Muscle layer of duodenum (tissue), 2 donors: Measurements from ENCODE around the gene ZHX3.

Experiments
- H3K27ac ChIP-seq: one replicate; pipeline ENCODE4 v1.7.0; 2013; ENCODE audit warnings: mild to moderate bottlenecking, low read length
- H3K27me3 ChIP-seq: one replicate; pipeline ENCODE4 v1.7.0; 2013; ENCODE audit warnings: low read depth, mild to moderate bottlenecking, control low read depth, low read length
- H3K36me3 ChIP-seq, 2 donors: one replicate each; pipeline ENCODE4 v1.7.0; 2013; ENCODE audit warnings: low read length in 2 of 2, control low read depth in 1 of 2, mild to moderate bottlenecking in 1 of 2; ENCODE audit not compliant: insufficient read depth in 2 of 2, control insufficient read depth in 1 of 2
- H3K4me1 ChIP-seq, 2 donors: one replicate each; pipeline ENCODE4 v1.7.0; 2013; ENCODE audit warnings: low read length in 2 of 2, mild to moderate bottlenecking in 2 of 2, control low read depth in 1 of 2, moderate library complexity in 1 of 2; ENCODE audit not compliant: insufficient read depth in 2 of 2, control insufficient read depth in 1 of 2
- H3K4me3 ChIP-seq, 2 donors: one replicate each; pipeline ENCODE4 v1.7.0; 2013; ENCODE audit warnings: low read length in 2 of 2, low read depth in 1 of 2, mild to moderate bottlenecking in 1 of 2
- H3K9me3 ChIP-seq, 2 donors: one replicate each; pipeline ENCODE4 v1.7.0; 2013; ENCODE audit warnings: low read length in 2 of 2, control low read depth in 1 of 2, mild to moderate bottlenecking in 1 of 2; ENCODE audit not compliant: control insufficient read depth in 1 of 2
- donor health status: healthy.

Gene ZHX3

DNA sequence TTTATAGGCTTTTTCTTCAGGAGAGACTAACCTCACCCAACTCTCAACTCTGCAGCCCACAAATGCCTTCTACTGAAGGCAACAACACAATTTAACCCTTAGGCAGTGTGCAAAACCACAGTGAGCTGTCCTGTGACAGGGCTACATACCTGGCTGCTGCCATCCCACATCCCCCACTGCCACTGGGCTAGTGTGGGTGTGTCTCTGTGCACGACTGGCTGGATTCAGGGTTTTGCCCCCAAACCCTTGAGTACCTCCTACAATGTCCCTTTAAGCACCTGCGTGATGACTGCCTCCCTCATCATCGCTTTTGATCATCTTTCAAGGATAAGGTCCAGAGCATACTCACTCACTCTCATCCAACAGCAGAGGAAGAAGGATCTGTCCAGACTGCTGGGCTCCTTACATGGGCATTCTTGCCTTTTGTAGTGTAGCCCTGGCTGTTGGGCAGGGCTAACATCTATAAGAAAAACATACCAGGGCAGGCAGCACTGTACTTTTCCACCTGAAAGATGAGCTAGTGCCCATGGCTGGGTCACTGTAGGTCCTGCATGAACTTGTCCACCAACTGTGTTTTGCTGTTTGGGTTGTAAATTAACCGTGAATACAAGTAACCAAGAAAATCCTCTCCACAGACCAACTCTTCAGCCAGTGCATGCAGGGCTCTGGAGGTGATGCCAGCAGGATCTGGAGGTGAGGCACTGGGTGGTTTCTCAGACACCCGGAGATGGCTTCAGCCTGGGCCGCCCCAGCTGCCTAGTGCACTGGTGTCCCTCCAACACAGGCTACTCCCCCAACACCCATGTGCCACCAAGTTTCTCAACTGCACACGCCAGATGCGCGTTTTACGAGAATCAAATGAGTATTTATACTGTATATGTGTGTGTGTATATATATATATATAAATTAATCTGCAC is 135.0 kb downstream of the ZHX3 start:
- H3K27ac ChIP-seq, result no peak overlapping the region
- H3K36me3 ChIP-seq, result peaks cover 4 to 16% of the 10 kb centered on the region in 2 donors
- H3K4me3 ChIP-seq, result no peak overlapping the region
- H3K27me3 ChIP-seq, result no peaks in the 10 kb centered on the region
- peaks cover 3 to 14% of the 10 kb centered on the region in 2 donors for H3K4me1 ChIP-seq
- H3K9me3 ChIP-seq, result no peaks in the 10 kb centered on the region

DNA sequence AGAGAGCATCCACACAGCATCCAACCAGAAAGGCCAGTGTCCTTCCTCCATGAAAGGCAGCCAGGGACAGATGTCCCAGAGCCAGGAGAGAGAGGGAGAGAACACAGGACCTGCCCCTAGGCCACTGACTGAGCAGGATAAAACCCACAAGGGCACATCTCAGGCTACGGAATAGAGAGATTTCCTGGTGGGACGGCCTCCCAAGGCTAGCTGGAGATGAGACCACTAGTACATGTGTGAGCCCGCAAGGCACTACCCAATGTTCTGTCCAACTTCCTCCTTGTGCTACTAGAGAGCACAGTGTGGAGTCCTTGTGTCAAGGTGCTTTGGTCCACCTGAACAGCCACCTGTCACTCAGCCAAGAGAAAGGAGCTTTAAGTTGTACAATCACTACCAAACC is 136.0 kb downstream of the ZHX3 start:
- no peaks in the 10 kb centered on the region for H3K9me3 ChIP-seq
- H3K4me1 ChIP-seq, result peaks cover 3 to 18% of the 10 kb centered on the region in 2 donors
- H3K36me3 ChIP-seq, result peaks cover 6 to 16% of the 10 kb centered on the region in 2 donors
- no peaks in the 10 kb centered on the region for H3K27me3 ChIP-seq
- H3K27ac ChIP-seq, result no peak overlapping the region
- H3K4me3 ChIP-seq, result no peak overlapping the region

DNA sequence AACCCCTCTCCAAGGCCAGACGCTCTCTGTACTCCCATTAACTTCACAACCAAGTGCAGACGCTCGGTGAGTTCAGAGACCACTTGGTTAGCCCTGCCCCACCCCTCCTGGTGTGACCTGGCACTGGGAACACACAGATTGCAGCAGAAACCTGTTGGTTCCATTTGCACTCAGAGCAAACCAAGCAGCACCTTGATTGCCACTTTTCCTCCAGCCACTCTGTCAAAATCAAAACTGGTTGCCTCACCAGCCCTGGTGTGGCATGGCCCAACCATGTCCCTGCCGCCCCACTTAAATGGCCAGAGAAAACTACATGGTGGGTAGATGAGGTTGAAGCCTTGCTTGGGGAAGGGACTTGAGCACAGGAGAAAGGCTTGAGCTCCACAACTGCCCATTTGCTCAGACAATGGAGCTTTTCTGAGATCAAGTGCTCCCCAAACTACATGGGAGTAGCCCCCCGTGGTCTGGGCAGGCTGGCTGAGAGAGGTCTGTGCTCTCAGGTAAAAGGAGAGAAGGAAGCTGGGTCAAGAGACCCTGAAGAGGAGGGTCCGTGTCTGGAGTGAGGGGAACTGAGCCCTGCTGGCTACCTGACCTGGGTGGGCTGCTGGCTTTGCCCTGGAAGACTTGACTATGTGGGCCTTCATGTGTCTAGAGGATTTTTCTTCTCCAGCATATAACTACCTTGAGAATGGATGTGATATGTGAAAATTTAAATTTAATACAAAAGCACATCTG is 136.8 kb downstream of the ZHX3 start:
- H3K27ac ChIP-seq, result no peak overlapping the region
- no peaks in the 10 kb centered on the region for H3K27me3 ChIP-seq
- no peak overlapping the region for H3K4me3 ChIP-seq
- no peaks in the 10 kb centered on the region for H3K9me3 ChIP-seq
- H3K36me3 ChIP-seq, result peaks cover 11 to 16% of the 10 kb centered on the region in 2 donors
- peaks cover 3 to 18% of the 10 kb centered on the region in 2 donors for H3K4me1 ChIP-seq

DNA sequence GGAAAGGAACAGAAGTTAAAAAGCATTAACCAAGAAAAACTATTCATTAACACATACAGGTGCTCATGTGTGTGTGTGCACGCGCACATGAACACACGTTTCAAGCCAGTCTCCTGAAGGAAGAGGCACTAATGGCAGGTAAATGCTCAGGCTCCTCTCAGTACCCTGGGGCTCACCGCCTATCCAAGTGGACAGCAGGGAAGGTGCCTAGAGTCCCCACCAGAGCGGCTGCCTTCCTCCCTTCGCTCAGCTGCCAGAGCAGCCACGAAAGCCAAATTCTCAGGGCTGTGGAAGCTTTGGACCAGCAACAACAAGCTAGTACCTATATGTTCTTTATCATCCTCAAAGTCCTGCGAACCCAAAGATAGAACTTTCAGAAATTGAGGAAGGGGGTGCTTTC is 137.6 kb downstream of the ZHX3 start:
- no peak overlapping the region for H3K27ac ChIP-seq
- H3K36me3 ChIP-seq, result peaks cover 11 to 20% of the 10 kb centered on the region in 2 donors
- no peaks in the 10 kb centered on the region for H3K9me3 ChIP-seq
- peaks cover 3 to 26% of the 10 kb centered on the region in 2 donors for H3K4me1 ChIP-seq
- no peak overlapping the region for H3K4me3 ChIP-seq
- H3K27me3 ChIP-seq, result no peaks in the 10 kb centered on the region

DNA sequence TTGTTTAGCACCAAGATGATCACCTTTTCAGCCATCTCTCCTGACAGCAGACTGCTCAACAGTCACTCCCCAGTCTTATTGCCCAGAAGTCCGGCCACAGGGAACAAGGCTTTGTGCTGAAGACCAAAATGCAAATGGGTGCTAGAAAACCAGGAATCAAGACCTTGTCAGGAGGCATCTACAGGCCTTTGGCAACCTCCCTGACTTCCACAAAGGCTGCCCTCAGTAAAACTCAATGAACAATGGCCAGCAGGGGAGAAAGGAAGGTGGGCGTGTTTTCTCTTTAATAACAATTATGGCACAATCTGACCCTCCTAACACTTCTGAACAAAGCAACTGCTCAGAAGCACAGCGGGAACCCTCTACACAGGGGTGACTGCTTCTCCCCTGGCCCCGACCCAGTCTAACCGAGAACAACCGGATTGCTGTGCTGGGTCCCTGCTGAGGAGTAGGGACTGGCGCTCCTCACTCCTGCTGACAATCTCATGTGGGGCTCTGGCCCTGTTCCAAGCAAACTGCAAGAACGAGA is 138.6 kb downstream of the ZHX3 start:
- Histone ChIP-seq H3K9me3 (no peaks in the 10 kb centered on the region), H3K4me3 (no peak overlapping the region), H3K36me3 (peaks cover 17 to 20% of the 10 kb centered on the region in 2 donors), H3K27ac (peak overlapping the region; percentile 73), H3K27me3 (no peaks in the 10 kb centered on the region), H3K4me1 (peaks cover 3 to 31% of the 10 kb centered on the region in 2 donors)

DNA sequence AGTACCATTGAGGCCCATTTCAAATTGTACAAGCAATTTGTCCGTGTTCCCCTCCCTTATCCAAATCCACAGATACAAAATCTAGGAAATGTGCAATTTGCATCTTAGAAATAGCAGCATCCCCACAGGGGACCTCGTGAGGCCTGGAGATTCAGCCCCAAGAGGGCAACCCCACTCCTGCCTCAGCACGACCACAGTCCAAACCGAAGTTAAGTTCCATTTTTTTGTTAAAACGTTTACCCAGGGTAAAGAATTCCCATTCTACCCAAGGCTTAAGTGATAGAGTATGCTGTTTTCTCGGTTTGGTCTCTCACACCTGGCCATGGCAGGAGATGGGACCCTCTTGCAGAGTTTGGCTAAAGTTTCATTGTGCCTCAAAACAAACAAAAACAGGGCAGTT is 139.0 kb downstream of the ZHX3 start:
- Histone ChIP-seq H3K4me1 (peaks cover 3 to 31% of the 10 kb centered on the region in 2 donors), H3K36me3 (peaks cover 21 to 22% of the 10 kb centered on the region in 2 donors)

DNA sequence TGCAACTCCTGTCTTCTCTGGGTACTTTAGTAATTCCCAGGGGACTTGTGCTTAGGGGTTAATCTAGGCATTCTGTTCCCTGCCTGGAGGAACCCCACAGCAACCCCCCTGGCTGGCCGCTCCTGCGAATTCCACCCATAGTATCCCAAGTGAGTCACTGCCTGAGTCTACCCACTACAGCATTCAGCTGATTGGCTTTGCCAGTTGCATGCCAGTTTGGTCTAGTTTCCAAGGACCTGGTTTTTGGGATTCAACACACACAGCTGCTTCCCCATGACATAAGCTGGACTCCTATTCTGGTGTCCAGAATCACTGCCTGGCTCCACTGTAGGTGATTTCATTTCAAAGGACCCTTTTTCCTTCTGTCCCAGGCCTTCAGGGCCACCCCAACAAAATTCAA is 139.9 kb downstream of the ZHX3 start:
- peaks cover 18 to 22% of the 10 kb centered on the region in 2 donors for H3K36me3 ChIP-seq
- H3K27ac ChIP-seq, result peak overlapping the region; percentile 73
- H3K27me3 ChIP-seq, result no peaks in the 10 kb centered on the region
- peaks cover 5 to 39% of the 10 kb centered on the region in 2 donors for H3K4me1 ChIP-seq
- H3K9me3 ChIP-seq, result no peaks in the 10 kb centered on the region
- no peak overlapping the region for H3K4me3 ChIP-seq

More for the DNA sequence above, 139.0 kb downstream of the ZHX3 start:
- Histone ChIP-seq H3K27me3 (no peaks in the 10 kb centered on the region), H3K4me3 (no peak overlapping the region), H3K27ac (peak overlapping the region; percentile 73), H3K9me3 (no peaks in the 10 kb centered on the region)

DNA sequence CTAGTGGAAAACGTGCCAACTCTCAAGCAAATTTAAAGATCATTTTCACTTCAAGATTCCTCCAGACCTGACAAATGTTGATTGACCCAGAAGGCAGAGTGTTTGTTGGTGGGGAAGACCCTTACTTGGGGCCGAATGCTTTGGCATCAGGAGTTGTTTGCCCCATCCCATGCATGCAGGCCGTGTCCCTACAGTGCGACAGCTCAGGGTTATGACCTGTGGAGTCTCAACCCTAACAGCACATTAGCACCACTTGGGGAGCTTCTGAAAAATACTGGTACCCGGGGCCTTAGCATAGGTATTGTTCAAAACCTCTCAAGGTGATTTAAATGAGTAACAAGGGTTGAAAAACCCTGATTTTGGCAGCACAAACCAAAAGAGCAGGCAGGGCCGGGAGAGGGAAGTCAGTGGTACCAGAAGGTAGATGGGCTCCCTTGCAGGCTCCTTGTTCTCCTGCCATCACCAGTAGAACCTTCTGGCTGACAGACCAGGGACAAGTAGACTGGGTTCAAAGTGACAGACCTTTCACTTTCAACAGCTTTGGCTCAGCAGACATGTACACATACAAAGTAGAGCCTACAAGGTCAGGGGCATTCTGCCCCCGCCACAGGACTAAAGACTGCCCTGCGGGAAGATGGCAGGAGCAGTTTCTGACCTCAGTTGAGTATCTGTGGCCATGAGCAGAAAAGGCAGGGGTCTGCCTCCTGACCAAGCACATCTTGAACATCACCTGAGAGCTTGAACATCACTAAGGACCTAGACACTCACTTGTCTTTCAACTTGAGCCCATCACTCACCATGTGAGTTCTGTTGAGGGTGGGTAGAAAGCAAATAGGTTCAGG is 140.6 kb downstream of the ZHX3 start:
- H3K9me3 ChIP-seq, result no peaks in the 10 kb centered on the region
- peak overlapping the region; percentile 35 for H3K27ac ChIP-seq
- no peak overlapping the region for H3K4me3 ChIP-seq
- no peaks in the 10 kb centered on the region for H3K27me3 ChIP-seq
- H3K36me3 ChIP-seq, result peaks cover 18 to 27% of the 10 kb centered on the region in 2 donors
- peaks cover 10 to 43% of the 10 kb centered on the region in 2 donors for H3K4me1 ChIP-seq

DNA sequence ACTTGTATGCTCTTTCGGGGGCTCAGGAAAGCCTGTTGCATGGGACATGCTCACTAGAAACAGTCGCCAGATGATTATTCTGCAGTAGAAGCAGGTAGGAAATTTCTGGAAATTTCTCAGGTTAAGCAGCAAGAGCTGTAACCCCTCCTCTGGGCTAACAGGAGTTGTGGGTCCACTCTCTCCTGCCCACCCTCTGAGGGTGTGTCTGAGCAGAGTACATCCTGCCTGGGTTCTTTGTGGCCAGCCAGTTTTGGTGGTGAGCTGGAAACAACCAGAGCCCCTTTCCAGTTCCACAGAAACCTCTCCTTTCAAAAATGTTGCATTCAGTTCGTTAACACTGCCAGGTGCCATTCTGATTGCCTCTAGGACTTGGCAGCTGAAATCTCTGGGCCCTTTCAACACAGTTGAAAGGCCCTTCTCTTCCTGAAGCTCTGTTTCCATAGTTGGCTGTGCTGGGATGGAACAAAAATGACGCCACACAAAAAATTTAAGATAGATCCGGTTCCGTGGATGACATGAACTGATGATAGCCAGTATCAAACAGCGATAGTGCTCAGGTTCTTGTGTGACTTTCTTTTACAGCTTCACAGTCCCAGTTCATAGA is 141.7 kb downstream of the ZHX3 start:
- peaks cover 10 to 48% of the 10 kb centered on the region in 2 donors for H3K4me1 ChIP-seq
- no peaks in the 10 kb centered on the region for H3K27me3 ChIP-seq
- H3K4me3 ChIP-seq, result no peak overlapping the region
- H3K27ac ChIP-seq, result no peak overlapping the region
- H3K9me3 ChIP-seq, result no peaks in the 10 kb centered on the region
- H3K36me3 ChIP-seq, result peaks cover 18 to 29% of the 10 kb centered on the region in 2 donors

DNA sequence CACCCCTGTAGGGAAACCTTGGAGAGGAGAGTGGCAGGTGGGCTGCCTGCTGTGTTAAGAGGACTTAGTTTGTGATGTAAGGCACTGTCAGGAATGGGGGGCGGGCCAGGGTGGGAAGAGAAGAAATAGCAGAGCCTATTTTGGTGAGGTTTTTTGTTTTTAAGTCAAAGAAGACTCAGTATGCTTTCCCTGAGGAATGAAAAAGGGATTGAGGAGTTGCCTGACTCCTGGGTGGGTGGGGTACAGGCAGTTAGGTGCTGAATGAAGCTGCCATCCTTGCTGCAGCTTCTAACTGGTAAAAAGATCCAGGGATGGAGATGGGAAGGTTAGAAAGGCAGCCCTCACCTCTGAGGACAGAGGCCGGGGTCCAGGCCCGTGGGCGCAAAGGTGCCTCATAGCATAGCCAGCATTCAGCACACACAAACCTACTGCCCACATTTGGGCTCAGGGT is 142.3 kb downstream of the ZHX3 start:
- Histone ChIP-seq H3K36me3 (peaks cover 23 to 35% of the 10 kb centered on the region in 2 donors), H3K4me3 (no peak overlapping the region), H3K9me3 (no peaks in the 10 kb centered on the region), H3K4me1 (peaks cover 10 to 48% of the 10 kb centered on the region in 2 donors), H3K27me3 (no peaks in the 10 kb centered on the region), H3K27ac (no peak overlapping the region)
